NCI-H1417 treated with DMSO at 0.1 percent for 48 hours (cell line): ENCODE measurements around the gene SNCG.
"Not testable (repeated sequence)": the region's sequence is repeated elsewhere in the genome, so short reads cannot be mapped to it uniquely, and the experiment has no call there.

Experiments used
- DNase-seq: peaks from one replicate; lab custom pipeline; 2025; lab: John Stamatoyannopoulos, UW

Gene SNCG

DNA sequence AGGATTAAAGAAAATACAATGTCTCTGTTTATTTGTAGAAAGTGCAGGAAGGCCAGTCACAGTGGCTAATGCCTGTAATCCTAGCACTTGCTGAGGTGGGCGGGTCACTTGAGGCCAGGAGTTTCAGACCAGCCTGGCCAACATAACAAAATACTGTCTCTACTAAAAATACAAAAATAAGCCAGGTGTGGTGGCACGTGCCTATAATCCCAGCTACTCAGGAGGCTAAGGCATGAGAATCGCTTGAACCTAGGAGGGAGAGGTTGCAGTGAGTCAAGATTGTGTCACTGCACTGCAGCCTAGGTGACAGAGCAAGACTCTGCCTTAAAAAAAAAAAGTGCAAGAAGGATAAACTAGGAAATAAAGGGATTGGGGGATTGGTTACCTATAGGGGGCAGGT, 20.1 kb downstream of the SNCG start:
- DNase-seq: not testable (repeated sequence)

DNA sequence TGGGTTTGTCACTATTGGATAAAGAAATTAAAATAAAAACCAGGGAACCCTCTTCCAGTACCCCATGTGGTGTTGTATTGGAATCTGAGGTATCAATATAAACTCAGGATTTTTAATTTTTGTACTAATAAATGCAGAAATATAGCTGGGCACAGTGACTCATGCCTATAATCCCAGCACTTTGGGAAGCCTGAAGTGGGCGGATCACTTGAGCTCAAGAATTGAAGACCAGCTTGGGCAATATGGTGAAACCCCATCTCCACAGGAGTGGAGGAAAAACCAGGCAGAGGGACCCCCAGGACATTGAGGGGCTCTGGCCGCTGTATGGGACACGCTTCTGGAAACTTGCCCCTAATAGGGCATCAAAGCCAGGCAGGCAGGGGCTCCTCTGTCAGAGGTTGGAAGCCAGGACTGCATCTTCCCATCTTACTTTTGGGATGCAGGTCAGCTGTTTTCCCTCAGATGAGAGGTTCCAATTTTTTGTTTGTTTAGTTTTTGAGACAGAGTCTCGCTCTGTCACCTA, 21.0 kb downstream of the SNCG start:
- no peak for DNase-seq

DNA sequence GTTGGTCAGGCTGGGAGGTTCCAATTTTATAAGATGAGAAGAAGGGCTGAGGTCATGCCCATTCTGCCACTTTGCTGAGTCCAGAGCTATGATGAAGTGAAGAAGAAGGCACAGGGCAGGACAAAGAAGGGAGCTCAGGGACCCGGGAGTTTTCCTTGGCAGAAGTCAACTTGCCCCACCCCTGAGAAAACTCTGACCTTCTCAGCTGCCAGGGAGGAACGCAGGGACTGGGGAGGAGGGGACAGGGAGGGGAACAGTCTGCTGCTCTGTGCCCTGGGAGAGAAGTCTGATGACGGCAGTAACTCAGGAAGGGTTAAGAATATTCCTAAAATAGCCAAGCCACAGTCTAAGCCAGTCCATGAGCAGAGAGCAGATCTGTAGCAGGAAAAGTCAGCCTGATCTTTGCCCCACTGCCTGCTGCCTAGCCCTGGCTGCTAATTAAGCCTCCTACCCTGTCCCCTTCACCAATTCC, 21.6 kb downstream of the SNCG start:
- DNase-seq: no peak

DNA sequence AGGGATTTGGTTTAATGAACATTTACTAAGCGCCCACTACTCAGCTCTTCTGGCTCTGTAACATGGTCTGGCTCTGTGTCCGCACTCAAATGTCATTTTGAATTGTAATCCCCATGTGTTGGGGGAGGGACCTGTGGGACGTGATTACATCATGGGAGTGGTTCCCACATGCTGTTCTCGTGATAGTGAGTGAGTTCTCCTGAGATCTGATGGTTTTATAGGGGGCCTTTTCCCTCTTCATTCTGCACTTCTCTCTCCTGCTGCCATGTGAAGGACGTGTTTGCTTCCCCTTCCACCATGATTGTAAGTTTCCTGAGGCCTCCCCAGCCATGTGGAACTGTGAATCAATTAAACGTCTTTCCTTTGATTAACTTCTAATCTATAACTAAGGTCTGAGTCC, 22.6 kb downstream of the SNCG start:
- DNase-seq: not testable (repeated sequence)

DNA sequence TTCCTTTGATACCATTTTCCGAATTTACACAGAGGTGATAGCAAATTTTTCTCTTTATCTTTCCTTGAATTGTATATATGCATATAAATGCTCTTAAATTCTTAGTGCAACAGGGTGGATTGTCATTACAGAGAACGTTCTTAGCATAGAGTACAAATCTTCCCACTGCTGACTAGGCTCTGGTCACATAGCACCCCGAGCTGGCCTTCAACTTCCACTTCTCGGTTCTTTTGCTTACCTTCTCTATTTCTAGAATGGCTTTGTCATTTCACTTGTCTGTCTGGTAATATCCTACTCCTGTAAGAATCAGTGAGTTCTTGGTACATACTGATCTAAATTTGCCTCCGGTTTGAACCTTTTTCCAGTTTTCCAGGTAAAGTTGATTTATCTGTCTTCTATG, 23.3 kb downstream of the SNCG start:
- DNase-seq: no peak

DNA sequence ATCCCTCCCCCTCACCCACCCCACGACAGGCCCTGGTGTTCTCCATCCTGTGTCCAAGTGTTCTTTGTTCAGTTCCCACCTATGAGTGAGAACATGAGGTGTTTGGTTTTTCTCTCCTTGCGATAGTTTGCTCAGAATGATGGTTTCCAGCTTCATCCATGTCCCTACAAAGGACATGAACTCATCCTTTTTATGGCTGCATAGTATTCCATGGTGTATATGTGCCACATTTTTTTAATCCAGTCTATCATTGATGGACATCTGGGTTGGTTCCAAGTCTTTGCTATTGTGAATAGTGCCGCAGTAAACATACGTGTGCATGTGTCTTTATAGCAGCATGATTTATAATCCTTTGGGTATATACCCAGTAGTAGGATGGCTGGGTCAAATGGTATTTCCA, 26.1 kb downstream of the SNCG start:
- not testable (repeated sequence) for DNase-seq

DNA sequence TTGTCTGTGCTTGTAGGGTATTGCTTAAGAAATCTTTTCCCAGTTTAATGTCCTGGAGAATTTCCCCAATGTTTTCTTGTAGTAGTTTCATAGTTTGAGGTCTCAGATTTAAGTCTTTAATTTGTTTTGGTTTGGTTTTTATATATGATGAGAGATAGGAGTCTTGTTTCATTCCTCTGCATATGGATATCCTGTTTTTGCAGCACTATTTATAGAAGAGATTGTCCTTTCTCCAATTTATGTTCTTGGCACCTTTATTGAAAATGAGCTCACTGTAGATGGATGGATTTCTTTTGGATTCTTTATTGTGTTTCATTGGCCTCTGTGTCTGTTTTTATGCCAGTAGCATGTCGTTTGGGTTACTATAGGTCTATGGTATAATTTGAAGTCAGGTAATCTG, 30.1 kb downstream of the SNCG start:
- DNase-seq: no peak

DNA sequence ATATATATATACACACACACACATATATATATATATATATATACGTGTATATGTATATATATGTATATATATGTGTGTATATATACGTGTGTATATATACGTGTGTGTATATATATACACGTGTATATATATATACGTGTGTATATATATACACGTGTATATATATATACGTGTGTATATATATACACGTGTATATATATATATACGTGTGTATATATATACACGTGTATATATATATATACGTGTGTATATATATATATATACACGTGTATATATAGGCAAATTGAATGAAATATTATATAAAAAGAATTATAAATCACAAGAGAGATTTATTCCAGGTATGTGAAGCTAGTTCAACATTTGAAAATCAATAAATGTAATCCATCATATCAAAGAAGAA, 33.0 kb downstream of the SNCG start:
- not testable (repeated sequence) for DNase-seq

DNA sequence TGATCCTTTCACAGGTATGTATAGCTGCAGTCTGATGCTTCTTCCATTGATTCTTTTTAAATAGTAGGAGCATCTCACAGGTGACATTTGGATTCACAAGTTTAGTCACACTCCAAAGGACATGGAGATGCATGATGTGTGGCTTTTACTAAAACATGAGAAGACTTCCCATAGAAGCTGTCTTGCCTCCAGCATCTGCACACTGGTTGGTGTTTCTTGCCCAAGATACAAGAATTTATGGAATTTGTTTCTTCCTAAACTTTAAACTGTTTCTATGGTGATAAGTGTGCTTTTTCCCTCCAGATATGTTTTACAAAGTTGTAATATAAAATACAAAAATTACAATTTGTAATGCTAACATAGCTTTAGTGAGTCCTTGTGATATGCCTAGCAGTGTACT, 34.1 kb downstream of the SNCG start:
- no peak for DNase-seq

DNA sequence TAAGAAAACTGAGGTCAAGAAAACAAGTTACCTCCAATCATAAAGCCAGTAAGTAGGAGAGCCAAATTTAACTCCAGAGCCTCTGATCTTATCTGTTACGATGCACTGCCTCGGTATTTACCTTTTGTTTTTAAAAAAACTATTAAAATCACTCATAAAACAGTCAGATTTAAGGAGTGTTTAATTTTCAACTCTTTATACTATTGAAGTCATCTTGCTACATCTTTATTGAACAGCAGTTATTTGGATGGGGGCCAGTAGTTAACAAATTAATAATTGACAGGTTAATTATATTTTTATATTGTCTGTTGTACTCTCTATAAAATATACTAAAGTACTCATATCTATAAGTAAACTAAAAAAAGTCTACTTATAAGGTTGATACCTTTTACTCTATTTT, 34.5 kb downstream of the SNCG start:
- DNase-seq: no peak

DNA sequence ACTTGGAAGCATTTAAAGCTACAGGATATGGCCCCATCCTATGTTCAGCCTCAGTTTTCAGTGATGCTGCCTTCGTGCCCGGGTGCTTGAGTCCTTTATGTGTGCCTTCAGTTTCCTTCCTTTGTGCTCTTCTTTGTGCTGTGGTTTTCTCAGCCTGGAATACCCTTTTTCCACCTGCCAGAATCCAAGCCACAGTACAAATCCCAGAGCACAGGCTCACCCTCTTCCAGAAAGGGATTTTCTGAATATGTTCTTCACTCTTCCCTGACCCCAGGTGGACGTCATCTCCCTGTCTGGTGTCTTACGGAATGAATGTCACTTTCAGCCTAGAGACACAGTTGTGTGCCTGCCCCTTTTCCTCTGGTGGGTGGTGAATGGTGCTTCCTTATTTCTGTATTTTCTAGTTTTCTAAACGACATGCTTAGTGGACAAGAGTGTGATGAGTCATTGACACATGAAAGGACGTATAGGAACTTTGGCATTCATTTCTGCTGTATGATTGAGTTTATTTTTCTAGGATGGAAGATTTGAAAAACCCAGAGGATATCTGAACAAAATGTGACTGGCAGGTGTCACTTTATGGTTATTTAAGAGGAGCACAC, 41.5 kb downstream of the SNCG start:
- DNase-seq: not testable (repeated sequence)

DNA sequence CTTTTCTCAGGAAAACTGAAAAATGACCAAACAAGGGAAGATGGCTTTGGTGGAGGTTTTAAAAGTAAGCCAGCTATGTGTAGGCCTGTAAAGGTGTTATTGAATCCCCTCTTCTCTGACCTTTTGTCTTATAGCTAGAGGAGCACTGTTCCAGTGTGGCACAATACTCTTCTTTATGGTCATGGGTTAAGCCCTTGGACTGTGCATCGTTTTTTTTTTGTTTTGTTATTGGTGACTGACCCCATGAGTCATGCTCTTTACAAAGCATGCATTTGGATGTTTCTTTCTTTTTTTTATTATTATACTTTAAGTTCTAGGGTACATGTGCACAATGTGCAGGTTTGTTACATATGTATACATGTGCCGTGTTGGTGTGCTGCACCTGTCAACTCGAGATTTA, 42.1 kb downstream of the SNCG start:
- DNase-seq: no peak

DNA sequence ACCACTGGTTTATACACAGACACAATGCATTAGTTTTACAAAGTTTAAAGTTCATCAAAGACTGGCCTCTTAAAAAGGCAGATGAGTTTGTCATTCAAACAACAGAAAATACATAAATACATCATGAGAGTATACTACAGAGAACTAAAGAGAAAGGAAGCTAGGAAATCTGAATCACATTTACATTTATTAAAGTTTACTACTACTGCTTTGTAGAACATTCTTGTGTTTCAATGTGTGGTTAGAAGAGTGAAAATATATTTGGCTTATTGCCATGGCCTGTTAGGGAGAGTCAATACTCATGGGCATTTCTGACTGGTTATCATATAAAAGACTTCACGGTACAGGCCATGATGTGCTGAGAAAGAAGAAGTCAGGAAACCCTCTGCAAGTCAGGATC, 48.7 kb downstream of the SNCG start:
- DNase-seq: not testable (repeated sequence)

DNA sequence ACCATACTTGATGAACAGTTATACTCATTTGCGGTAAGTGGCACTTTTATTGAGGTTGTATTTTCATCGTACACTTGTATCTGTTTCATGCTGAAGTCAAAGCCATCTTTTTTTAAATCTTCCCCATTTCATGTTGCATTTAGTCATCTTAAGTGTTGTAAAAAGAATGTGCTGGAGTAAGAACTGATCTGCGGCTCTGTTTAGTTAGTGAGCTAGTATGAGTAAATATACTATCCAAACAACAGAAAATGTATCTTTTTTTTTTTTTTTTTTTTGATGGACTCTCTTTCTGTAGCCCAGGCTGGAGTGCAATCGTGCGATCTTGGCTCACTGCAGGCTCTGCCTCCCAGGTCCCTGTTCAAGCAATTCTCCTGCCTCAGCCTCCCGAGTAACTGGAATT, 49.3 kb downstream of the SNCG start:
- DNase-seq: not testable (repeated sequence)

DNA sequence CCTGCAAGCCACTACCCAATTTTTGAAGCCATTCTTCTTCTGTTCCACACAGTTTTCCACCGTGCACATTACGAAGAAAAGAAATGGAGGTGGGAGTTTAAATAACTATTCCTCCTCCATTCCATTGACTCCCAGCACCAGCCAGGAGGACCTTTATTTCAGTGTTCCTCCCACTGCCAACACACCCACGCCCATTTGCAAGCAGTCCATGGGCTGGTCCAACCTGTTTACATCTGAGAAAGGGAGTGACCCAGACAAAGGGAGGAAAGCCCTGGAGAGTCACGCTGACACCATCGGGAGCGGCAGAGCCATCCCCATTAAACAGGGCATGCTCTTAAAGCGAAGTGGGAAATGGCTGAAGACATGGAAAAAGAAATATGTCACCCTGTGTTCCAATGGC, 49.9 kb downstream of the SNCG start:
- not testable (repeated sequence) for DNase-seq

DNA sequence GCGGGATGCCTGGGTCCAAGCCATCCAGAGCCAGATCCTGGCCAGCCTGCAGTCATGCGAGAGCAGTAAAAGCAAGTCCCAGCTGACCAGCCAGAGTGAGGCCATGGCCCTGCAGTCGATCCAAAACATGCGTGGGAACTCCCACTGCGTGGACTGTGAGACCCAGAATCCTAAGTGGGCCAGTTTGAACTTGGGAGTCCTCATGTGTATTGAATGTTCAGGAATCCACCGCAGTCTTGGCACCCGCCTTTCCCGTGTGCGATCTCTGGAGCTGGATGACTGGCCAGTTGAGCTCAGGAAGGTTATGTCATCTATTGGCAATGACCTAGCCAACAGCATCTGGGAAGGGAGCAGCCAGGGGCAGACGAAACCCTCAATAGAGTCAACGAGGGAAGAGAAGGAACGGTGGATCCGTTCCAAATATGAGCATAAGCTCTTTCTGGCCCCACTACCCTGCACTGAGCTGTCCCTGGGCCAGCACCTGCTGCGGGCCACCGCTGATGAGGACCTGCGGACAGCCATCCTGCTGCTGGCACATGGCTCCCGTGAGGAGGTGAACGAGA, 50.8 kb downstream of the SNCG start:
- DNase-seq: not testable (repeated sequence)
